Activated T-cell treated with anti-CD3 and anti-CD28 coated beads, Interleukin-2, amount 50 U/mL, for 24 hours (primary cell): ENCODE measurements around the gene SLC39A12.

Experiments used
- DNase-seq: peaks from one replicate; pipeline ENCODE4 v3.0.0-alpha.2; 2020
- H3K27ac Mint-ChIP-seq: 2 replicates; pipeline ENCODE4 v1.8.0; 2020; ENCODE audit warnings: mild to moderate bottlenecking, mixed read lengths
- H3K27me3 Mint-ChIP-seq: 2 replicates; pipeline ENCODE4 v1.8.0; 2020; ENCODE audit warnings: mixed read lengths
- H3K36me3 Mint-ChIP-seq: 2 replicates; pipeline ENCODE4 v1.8.0; 2020; ENCODE audit warnings: low read depth, mixed read lengths
- H3K4me1 Mint-ChIP-seq: 2 replicates; pipeline ENCODE4 v1.8.0; 2020; ENCODE audit warnings: low read depth, mixed read lengths
- H3K4me3 Mint-ChIP-seq: 2 replicates; pipeline ENCODE4 v1.8.0; 2020; ENCODE audit warnings: mild to moderate bottlenecking, moderate library complexity, mixed read lengths
- H3K9me3 Mint-ChIP-seq: 2 replicates; pipeline ENCODE4 v1.8.0; 2020; ENCODE audit warnings: mixed read lengths

Gene SLC39A12

GRCh38 chr10:17989908-17990767, 38.4 kb downstream of the SLC39A12 start:
- no peak overlapping the region for H3K27ac Mint-ChIP-seq
- DNase-seq = no peak
- H3K27me3 Mint-ChIP-seq = no peaks in the 10 kb centered on the region
- H3K9me3 Mint-ChIP-seq = no peaks in the 10 kb centered on the region
- H3K36me3 Mint-ChIP-seq = no peaks in the 10 kb centered on the region
- no peak overlapping the region for H3K4me3 Mint-ChIP-seq
- H3K4me1 Mint-ChIP-seq = no peaks in the 10 kb centered on the region

GRCh38 chr10:17992266-17992665, 40.5 kb downstream of the SLC39A12 start:
- no peak for DNase-seq
- Mint-ChIP-seq H3K9me3 (no peaks in the 10 kb centered on the region), H3K27ac (no peak overlapping the region), H3K36me3 (no peaks in the 10 kb centered on the region), H3K27me3 (no peaks in the 10 kb centered on the region), H3K4me1 (no peaks in the 10 kb centered on the region), H3K4me3 (no peak overlapping the region)

- no peaks in the 10 kb centered on the region for H3K4me1 Mint-ChIP-seq
- H3K27ac Mint-ChIP-seq = no peak overlapping the region
- no peaks in the 10 kb centered on the region for H3K27me3 Mint-ChIP-seq
- no peaks in the 10 kb centered on the region for H3K36me3 Mint-ChIP-seq
- no peak for DNase-seq
- H3K9me3 Mint-ChIP-seq = no peaks in the 10 kb centered on the region
- no peak overlapping the region for H3K4me3 Mint-ChIP-seq
These were observed 41.6 kb downstream of the SLC39A12 start for GRCh38 chr10:17993361-17993760.

- no peaks in the 10 kb centered on the region for H3K36me3 Mint-ChIP-seq
- H3K4me3 Mint-ChIP-seq = no peak overlapping the region
- H3K9me3 Mint-ChIP-seq = no peaks in the 10 kb centered on the region
- DNase-seq = no peak
- H3K4me1 Mint-ChIP-seq = no peaks in the 10 kb centered on the region
- H3K27ac Mint-ChIP-seq = no peak overlapping the region
- no peaks in the 10 kb centered on the region for H3K27me3 Mint-ChIP-seq
These were observed 48.9 kb downstream of the SLC39A12 start for GRCh38 chr10:18000601-18001000.

GRCh38 chr10:18005445-18005780, 53.7 kb downstream of the SLC39A12 start:
- no peak overlapping the region for H3K4me3 Mint-ChIP-seq
- no peaks in the 10 kb centered on the region for H3K9me3 Mint-ChIP-seq
- no peak for DNase-seq
- H3K36me3 Mint-ChIP-seq = no peaks in the 10 kb centered on the region
- no peak overlapping the region for H3K27ac Mint-ChIP-seq
- H3K27me3 Mint-ChIP-seq = no peaks in the 10 kb centered on the region
- no peaks in the 10 kb centered on the region for H3K4me1 Mint-ChIP-seq

- Mint-ChIP-seq H3K36me3 (no peaks in the 10 kb centered on the region), H3K9me3 (no peaks in the 10 kb centered on the region), H3K4me3 (no peak overlapping the region), H3K27ac (no peak overlapping the region), H3K4me1 (no peaks in the 10 kb centered on the region), H3K27me3 (no peaks in the 10 kb centered on the region)
- no peak for DNase-seq
These were observed 54.2 kb downstream of the SLC39A12 start for GRCh38 chr10:18005781-18006456.

- no peaks in the 10 kb centered on the region for H3K36me3 Mint-ChIP-seq
- no peaks in the 10 kb centered on the region for H3K4me1 Mint-ChIP-seq
- DNase-seq = no peak
- H3K27ac Mint-ChIP-seq = no peak overlapping the region
- no peak overlapping the region for H3K4me3 Mint-ChIP-seq
- H3K27me3 Mint-ChIP-seq = no peaks in the 10 kb centered on the region
- H3K9me3 Mint-ChIP-seq = no peaks in the 10 kb centered on the region
These were observed 57.3 kb downstream of the SLC39A12 start for GRCh38 chr10:18008986-18009385.

- Mint-ChIP-seq H3K4me1 (no peaks in the 10 kb centered on the region), H3K27me3 (no peaks in the 10 kb centered on the region), H3K4me3 (no peak overlapping the region), H3K36me3 (no peaks in the 10 kb centered on the region), H3K27ac (no peak overlapping the region), H3K9me3 (peaks cover 2% of the 10 kb centered on the region)
- no peak for DNase-seq
These were observed 58.3 kb downstream of the SLC39A12 start for GRCh38 chr10:18010050-18010449.

- no peak overlapping the region for H3K4me3 Mint-ChIP-seq
- no peak for DNase-seq
These were observed 68.8 kb downstream of the SLC39A12 start for GRCh38 chr10:18020523-18020922.

GRCh38 chr10:18021725-18022480, 70.2 kb downstream of the SLC39A12 start:
- Mint-ChIP-seq H3K9me3 (peaks cover 30% of the 10 kb centered on the region), H3K36me3 (no peaks in the 10 kb centered on the region), H3K27me3 (no peaks in the 10 kb centered on the region), H3K4me1 (no peaks in the 10 kb centered on the region), H3K27ac (no peak overlapping the region), H3K4me3 (no peak overlapping the region)
- DNase-seq = no peak

More at GRCh38 chr10:18020523-18020922, 68.8 kb downstream of the SLC39A12 start:
- Mint-ChIP-seq H3K9me3 (peaks cover 30% of the 10 kb centered on the region), H3K27me3 (no peaks in the 10 kb centered on the region), H3K27ac (no peak overlapping the region), H3K4me1 (no peaks in the 10 kb centered on the region), H3K36me3 (no peaks in the 10 kb centered on the region)

- no peaks in the 10 kb centered on the region for H3K9me3 Mint-ChIP-seq
- peaks cover 6% of the 10 kb centered on the region for H3K27me3 Mint-ChIP-seq
- DNase-seq = no peak
- H3K27ac Mint-ChIP-seq = no peak overlapping the region
- no peak overlapping the region for H3K4me3 Mint-ChIP-seq
- H3K36me3 Mint-ChIP-seq = no peaks in the 10 kb centered on the region
- no peaks in the 10 kb centered on the region for H3K4me1 Mint-ChIP-seq
These were observed 91.7 kb downstream of the SLC39A12 start for GRCh38 chr10:18043148-18044006.

- DNase-seq = no peak
- Mint-ChIP-seq H3K36me3 (no peaks in the 10 kb centered on the region), H3K4me3 (no peak overlapping the region), H3K27ac (no peak overlapping the region), H3K9me3 (no peaks in the 10 kb centered on the region), H3K4me1 (no peaks in the 10 kb centered on the region), H3K27me3 (peaks cover 6% of the 10 kb centered on the region)
These were observed 93.4 kb downstream of the SLC39A12 start for GRCh38 chr10:18044976-18045720.

GRCh38 chr10:18056583-18056982, 104.9 kb downstream of the SLC39A12 start:
- Mint-ChIP-seq H3K4me1 (no peaks in the 10 kb centered on the region), H3K36me3 (no peaks in the 10 kb centered on the region), H3K27me3 (no peaks in the 10 kb centered on the region), H3K4me3 (no peak overlapping the region), H3K27ac (no peak overlapping the region), H3K9me3 (peaks cover 3% of the 10 kb centered on the region)
- no peak for DNase-seq
